MCF 10A (cell line): Measurements from ENCODE around the gene ATF7. TPM values are rescaled to one million over a fixed set of nuclear protein-coding genes. Genes with fewer than 3 reads are reported as not detected.

ENCODE experiments used
- BruUV-seq: library from RNA; stranded (reverse); fragments of 400-500 nt; replicated peaks from 2 replicates; lab custom pipeline; 2021; lab: Mats Ljungman, UMichigan
- CTCF ChIA-PET: fragments of 300-600 bp; sonication (Branson Sonifier 250); formaldehyde crosslinking; extraction: SDS; loops from one replicate; lab custom pipeline; 2021; ENCODE audit warnings: antibody characterized with exemption, inconsistent platforms; lab: Yijun Ruan, JAX
- POLR2A ChIA-PET: fragments of 300-600, 350-650 bp; sonication (Branson Sonifier 250); formaldehyde crosslinking; extraction: SDS; loops from one replicate; lab custom pipeline; 2020; ENCODE audit warnings: antibody characterized with exemption, inconsistent platforms; lab: Yijun Ruan, JAX
- DNase-seq: peaks from one replicate; pipeline ENCODE4 v3.0.0-alpha.2; 2018; ENCODE audit not compliant: unreplicated experiment
- H3K27ac Mint-ChIP-seq: one replicate; pipeline ENCODE4 v1.8.0; 2022; ENCODE audit warnings: mild to moderate bottlenecking, low read depth, mixed read lengths; ENCODE audit not compliant: unreplicated experiment
- H3K27me3 Mint-ChIP-seq: one replicate; pipeline ENCODE4 v1.8.0; 2022; ENCODE audit warnings: mixed read lengths; ENCODE audit not compliant: insufficient read depth, unreplicated experiment
- H3K36me3 Mint-ChIP-seq: one replicate; pipeline ENCODE4 v1.8.0; 2022; ENCODE audit warnings: mild to moderate bottlenecking, moderate library complexity, mixed read lengths; ENCODE audit not compliant: insufficient read depth, unreplicated experiment
- H3K4me1 Mint-ChIP-seq: one replicate; pipeline ENCODE4 v1.8.0; 2022; ENCODE audit warnings: mixed read lengths; ENCODE audit not compliant: insufficient read depth, unreplicated experiment
- H3K4me3 Mint-ChIP-seq: one replicate; pipeline ENCODE4 v1.8.0; 2022; ENCODE audit warnings: mild to moderate bottlenecking, moderate library complexity, mixed read lengths; ENCODE audit not compliant: unreplicated experiment
- H3K9me3 Mint-ChIP-seq: one replicate; pipeline ENCODE4 v1.8.0; 2022; ENCODE audit warnings: mixed read lengths; ENCODE audit not compliant: unreplicated experiment
- intact Hi-C: fragments of 100-400 bp; cut with micrococcal nuclease; formaldehyde crosslinking; loops from 2 replicates; pipeline ENCODE4 v1.14.1; 2022
- total RNA-seq: library from RNA; stranded (reverse); gene quantifications from 2 replicates; pipeline ENCODE4 v1.2.3, GENCODE V29; 2022
- TF ChIP-seq, protein P1 (sequence below): fragments of 200-600 bp; IDR thresholded peaks from one replicate; pipeline ENCODE4 v1.8.0; 2022; ENCODE audit warnings: antibody characterized with exemption, mild to moderate bottlenecking; ENCODE audit not compliant: unreplicated experiment

Gene ATF7
- total RNA-seq, 1 experiment from 2014 or later: 40.8 TPM

DNA sequence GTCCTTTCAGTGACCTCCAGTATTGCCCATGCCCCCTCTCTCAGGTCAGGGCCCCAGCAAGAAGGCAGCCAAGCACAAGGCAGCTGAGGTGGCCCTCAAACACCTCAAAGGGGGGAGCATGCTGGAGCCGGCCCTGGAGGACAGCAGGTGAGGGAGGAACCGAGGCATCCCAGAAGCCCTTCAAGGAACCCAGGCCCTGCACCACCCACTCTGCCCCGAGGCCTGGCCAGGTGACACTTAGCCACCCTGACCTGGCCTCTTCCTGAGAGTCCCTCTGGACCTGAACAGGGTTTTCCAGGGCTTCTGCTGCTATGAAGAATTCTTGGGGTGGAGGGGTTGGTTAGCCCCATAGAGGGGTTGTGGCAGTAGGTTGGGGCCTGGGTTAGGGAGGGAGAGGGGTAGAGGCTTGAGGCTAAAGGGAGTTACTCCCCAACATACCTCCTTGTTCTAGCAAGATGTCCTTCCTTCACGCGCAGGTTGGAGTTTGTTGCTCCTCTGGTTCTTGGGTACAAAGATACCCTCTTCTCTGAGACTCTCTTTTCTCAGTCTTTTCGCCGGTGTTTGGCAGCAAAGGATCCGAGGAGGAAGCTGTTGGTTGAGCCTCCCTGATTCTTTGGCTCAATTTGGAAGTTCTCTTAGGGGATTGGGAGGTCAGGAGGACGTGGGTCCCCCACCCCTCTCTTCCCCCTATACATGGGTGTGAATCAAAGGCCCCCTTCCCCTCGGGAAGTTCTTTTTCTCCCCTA lies 123.0 kb downstream of the ATF7 start:
- H3K4me1 Mint-ChIP-seq: peaks cover 24% of the 10 kb centered on the region
- no TSS peak for BruUV-seq
- intact Hi-C loops: no loop called here
- H3K36me3 Mint-ChIP-seq: peaks cover 35% of the 10 kb centered on the region
- CTCF ChIA-PET: interaction anchor here (0.6 to 1.1 kb wide), 3 partner anchors 153 to 242 kb away, joined by 3 to 4 read pairs (median 4); no protein-coding TSS in a partner anchor
- TF ChIP-seq, protein P1, sequence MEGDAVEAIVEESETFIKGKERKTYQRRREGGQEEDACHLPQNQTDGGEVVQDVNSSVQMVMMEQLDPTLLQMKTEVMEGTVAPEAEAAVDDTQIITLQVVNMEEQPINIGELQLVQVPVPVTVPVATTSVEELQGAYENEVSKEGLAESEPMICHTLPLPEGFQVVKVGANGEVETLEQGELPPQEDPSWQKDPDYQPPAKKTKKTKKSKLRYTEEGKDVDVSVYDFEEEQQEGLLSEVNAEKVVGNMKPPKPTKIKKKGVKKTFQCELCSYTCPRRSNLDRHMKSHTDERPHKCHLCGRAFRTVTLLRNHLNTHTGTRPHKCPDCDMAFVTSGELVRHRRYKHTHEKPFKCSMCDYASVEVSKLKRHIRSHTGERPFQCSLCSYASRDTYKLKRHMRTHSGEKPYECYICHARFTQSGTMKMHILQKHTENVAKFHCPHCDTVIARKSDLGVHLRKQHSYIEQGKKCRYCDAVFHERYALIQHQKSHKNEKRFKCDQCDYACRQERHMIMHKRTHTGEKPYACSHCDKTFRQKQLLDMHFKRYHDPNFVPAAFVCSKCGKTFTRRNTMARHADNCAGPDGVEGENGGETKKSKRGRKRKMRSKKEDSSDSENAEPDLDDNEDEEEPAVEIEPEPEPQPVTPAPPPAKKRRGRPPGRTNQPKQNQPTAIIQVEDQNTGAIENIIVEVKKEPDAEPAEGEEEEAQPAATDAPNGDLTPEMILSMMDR: no peak
- H3K27me3 Mint-ChIP-seq: no peaks in the 10 kb centered on the region
- DNase-seq: no peak
- H3K27ac Mint-ChIP-seq: no peak overlapping the region
- POLR2A ChIA-PET: interaction anchor here (1.2 to 1.3 kb wide), 2 partner anchors 26 to 50 kb away, joined by 3 read pairs; no protein-coding TSS in a partner anchor
- H3K4me3 Mint-ChIP-seq: peak overlapping the region; percentile 47
- H3K9me3 Mint-ChIP-seq: no peaks in the 10 kb centered on the region

DNA sequence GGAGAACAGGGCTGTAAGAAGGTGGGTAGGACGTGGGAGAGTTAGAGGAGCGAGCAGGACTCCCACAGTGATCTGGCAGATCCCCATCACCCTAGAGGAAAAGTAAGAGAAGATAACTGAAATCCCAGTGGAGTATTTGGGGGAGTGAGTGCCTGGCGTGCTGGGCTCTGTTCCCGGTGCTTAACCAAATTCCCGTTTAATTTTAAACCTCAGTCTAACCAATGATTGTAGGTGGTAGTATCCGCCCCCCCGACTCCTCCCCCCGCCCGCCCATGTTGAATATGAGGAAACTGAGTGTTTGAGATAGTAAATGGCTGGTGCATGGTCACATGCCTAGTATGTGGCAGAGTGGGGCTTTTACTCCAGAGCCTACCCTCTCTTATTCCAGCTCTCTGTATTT lies 123.9 kb downstream of the ATF7 start:
- no peaks in the 10 kb centered on the region for H3K9me3 Mint-ChIP-seq
- peak overlapping the region; percentile 93 for H3K27ac Mint-ChIP-seq
- H3K36me3 Mint-ChIP-seq: peaks cover 38% of the 10 kb centered on the region
- TF ChIP-seq, protein P1: no peak
- intact Hi-C loops: no loop called here
- POLR2A ChIA-PET: interaction anchor here (1.2 to 3.7 kb wide), 5 partner anchors 8 to 124 kb away, joined by 3 to 40 read pairs (median 12); partner anchors contain the start of gene ATF7
- no peak for DNase-seq
- H3K27me3 Mint-ChIP-seq: no peaks in the 10 kb centered on the region
- peak overlapping the region; percentile 80 for H3K4me3 Mint-ChIP-seq
- CTCF ChIA-PET: interaction anchor here (0.5 to 0.6 kb wide), 3 partner anchors 35 to 436 kb away, joined by 3 to 4 read pairs (median 3); no protein-coding TSS in a partner anchor
- peaks cover 28% of the 10 kb centered on the region for H3K4me1 Mint-ChIP-seq
- no TSS peak for BruUV-seq

DNA sequence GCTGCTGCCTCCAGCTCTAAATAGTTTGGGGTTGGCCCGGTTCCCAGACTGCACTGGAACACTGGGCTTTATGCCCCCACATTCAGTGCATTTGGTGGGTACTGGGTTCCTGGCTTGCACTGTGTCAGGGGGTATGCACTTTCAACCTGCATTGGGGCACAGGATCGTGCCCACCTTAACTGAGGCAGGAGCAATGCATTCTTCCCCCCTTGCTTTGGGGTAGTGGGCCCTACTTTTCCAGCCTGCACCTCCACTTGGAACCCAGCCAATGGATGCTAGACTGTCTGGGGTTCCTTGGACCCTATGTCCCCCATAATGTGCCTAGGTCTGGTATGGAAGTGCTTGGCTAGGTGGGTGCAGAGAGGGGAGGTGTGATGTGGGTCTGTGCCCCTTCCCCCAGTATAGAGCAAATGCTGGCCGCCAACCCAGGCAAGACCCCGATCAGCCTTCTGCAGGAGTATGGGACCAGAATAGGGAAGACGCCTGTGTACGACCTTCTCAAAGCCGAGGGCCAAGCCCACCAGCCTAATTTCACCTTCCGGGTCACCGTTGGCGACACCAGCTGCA lies 124.5 kb downstream of the ATF7 start:
- intact Hi-C loops: loop anchor here (2.0 kb wide), 2 partner anchors 49 to 81 kb away; partner anchors contain the start of gene PCBP2
- Mint-ChIP-seq H3K27ac (peak overlapping the region; percentile 93), H3K4me1 (peaks cover 30% of the 10 kb centered on the region), H3K27me3 (no peaks in the 10 kb centered on the region), H3K4me3 (peak overlapping the region; percentile 80), H3K36me3 (peaks cover 39% of the 10 kb centered on the region), H3K9me3 (no peaks in the 10 kb centered on the region)
- TSS peak; percentile 69 for BruUV-seq
- POLR2A ChIA-PET: interaction anchor here (0.6 to 5.0 kb wide), 31 partner anchors 9 to 321 kb away, joined by 3 to 53 read pairs (median 6); partner anchors contain the start of genes AAAS, ATF7, CALCOCO1 and CSAD
- no peak for DNase-seq
- TF ChIP-seq, protein P1: no peak
- CTCF ChIA-PET: interaction anchor here (0.6 to 2.0 kb wide), 2 partner anchors 8 to 436 kb away, joined by 3 to 14 read pairs; no protein-coding TSS in a partner anchor
